ENCODE results near the gene TICAM1. TPM values are rescaled to one million over a fixed set of nuclear protein-coding genes. Genes with fewer than 3 reads are reported as not detected.
"Not testable (repeated sequence)": the region's sequence is repeated elsewhere in the genome, so short reads cannot be mapped to it uniquely, and the experiment has no call there.

The TICAM1 gene
- total RNA-seq, result 2.3 and 4.4 TPM in 2 replicates

GRCh38 chr19:4831304-4831978 lies at the start of gene TICAM1:
Gene TICAM1, minus strand, starts transcription at chr19:4831712. Its CDS starts 13,335 bp downstream, at chr19:4818377.
- DNase-seq (ENCODE audit: low read depth in 2 of 2), result peak; percentile 51 to 78

GRCh38 chr19:4879041-4879440 lies 47.5 kb upstream of the TICAM1 start:
- no peak for DNase-seq (ENCODE audit: low read depth in 2 of 2)

DNA sequence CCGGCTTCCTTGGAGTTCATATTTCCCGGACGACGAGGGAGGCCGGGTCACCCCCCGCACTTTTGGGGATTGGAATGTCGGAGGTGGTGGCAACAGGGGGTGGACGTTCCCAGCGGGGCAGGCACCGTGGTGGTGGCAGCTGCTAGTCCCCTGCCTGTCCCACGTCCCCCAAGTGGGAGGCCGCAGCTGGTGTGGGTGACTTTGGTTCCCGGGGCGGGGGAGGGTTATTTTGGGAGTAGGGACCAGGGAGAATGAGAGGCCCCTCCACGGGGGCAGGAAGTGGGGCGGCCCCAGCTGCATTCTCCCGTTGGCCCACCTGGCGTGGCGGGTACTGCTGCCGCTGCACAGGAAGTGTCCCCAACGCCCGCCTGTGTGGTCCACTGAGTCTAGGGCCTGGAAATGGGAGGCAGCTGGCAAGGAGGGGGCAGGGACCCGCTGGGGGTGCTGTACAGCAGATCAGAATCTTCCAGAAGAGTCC lies 47.0 kb upstream of the TICAM1 start:
- no peak for DNase-seq (ENCODE audit: low read depth in 2 of 2)

DNA sequence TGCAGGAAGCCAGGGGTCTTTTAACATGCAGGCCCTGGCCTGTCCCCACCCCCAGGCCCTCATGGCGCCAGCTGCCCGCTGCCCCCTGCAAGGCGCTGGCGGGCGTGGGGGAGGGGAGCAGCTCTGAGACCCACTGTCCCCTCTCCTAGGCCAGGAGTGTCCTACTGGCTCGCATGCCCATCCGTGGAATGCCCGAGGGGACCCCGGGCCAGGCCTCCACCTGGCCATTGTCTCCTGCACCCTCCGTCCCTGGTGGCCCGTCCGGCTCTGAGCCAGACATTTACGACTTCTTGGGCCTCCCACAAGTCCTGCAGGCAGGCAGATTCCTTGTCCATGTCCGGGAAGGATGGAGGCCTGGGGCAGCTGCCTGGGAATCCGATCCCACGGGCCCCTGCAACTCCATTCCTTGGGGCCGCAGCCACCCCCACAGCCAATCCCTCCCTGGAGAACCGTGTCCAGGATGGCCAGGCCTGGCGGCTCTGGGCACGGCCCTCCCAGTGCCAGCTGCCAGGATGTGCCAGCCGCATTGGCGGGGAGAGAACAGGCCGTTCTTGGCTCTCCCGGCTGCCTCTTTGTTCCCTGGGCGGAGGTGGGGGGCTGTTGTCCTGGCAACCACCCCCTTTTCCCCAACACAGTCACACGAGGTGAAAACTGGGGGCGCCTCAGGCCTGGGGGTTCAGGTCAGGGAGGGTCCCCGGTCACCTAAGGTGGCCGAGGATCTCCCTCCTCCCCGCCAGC lies 46.4 kb upstream of the TICAM1 start:
- no peak for DNase-seq (ENCODE audit: low read depth in 2 of 2)

DNA sequence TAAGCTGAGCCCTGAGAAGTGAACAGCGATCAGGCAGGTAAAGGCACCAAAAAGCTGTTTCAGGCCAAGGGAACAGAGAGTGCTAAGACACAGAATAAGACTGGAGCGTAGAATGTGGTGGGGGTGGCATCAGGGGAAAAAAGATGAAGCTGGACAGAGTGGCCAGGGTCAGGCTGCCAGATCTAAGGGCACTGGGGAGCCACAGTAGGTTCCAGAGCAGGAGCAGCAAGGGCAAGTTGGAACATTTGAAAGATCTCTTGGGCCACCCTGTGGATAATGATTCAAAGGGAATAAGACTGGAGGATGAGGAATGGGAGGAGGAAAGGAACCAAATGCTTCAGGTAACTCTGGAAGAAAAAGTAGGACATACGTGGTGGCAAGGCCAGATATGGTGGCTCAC lies 42.4 kb upstream of the TICAM1 start:
- DNase-seq (ENCODE audit: low read depth in 2 of 2), result no peak

DNA sequence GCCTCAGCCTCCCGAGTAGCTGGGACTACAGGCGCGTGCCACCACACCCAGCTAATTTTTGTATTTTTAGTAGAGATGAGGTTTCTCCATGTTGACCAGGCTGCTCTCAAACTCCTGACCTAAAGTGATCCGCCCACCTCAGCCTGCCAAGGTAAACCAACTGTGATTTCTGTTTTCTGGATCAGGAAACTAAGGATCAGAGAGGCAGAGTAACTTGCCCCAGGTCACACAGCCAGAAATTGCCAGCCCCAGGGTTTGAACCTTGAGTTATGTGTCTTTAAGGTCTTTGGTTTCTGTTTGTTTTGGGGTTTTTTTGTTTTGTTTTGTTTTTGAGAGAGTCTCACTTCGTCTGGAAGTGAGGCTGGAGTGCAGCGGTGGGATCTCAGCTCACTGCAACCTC lies 40.2 kb upstream of the TICAM1 start:
- DNase-seq (ENCODE audit: low read depth in 2 of 2), result no peak

- DNase-seq (ENCODE audit: low read depth in 2 of 2), result peak in 1 of 2 donors; percentile 80
Observed at GRCh38 chr19:4870025-4870700, 38.7 kb upstream of the TICAM1 start.

DNA sequence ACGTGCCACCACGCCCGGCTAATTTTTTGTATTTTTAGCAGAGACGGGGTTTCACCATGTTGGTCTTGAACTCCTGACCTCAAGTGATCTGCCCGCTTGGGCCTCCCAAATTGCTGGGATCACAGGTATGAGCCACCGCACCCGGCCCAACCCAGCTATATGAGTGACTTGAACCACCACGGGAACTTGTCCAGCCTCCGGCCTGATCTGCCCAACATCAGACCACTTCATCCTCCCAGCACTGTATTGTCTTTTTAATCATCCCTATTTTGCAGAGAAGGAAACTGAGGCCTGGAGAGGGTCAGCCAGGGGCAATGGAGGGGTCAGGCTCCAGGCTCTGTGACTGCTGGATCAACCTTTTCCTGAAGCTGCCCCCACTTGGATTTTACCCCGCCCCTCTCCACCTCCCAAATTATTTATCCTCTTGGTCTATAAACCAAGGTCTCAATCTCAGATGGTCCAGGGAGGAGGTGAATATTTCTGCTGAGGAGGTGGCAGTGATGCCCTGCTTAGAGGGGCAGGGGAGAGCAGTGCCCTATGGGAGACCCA lies 36.8 kb upstream of the TICAM1 start:
- DNase-seq (ENCODE audit: low read depth in 2 of 2), result no peak

DNA sequence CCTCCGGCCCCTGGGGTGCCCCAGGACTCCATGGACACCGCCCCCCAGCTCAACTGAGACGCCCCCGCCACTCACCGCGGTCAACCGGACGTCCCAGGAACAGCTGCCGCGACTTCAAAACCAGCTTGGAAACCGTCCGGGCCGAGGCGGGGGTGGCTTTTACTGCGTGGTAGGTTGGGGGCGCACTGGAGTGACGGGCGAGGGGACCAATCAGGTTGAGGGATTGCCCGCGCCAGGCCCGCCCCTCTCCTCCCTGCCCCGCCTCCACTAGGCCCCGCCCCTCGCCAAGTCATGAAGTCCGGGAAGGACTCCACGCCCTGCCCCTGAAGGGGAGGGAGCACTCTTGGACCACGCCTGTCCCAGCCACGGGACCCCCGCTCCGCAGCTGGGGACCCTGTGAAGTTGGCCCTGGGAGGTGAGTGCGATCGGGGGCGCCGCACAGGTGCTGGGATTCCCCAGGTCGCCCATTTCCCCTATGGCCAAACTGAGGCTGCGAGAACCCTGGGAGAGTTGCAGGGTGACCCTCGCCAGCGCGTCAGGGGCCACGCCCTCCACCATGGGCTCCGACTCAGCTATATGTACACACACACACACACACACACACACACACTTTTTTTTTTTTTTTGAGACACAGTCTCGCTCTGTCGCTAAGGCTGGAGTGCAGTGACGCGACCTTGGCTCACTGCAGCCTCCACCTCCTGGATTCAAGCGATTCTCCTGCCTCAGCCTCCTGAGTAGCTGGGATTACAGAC lies 36.2 kb upstream of the TICAM1 start, which contains the start of gene PLIN3:
TSS of gene PLIN3 (minus strand) at position 134 of the 752 bp plus-strand sequence. CDS start 6,273 bp downstream, outside the sequence.
- peak; percentile 81 to 97 for DNase-seq (ENCODE audit: low read depth in 2 of 2)

- DNase-seq (ENCODE audit: low read depth in 2 of 2), result peak in 1 of 2 donors; percentile 57
Observed at GRCh38 chr19:4866595-4867424, 35.3 kb upstream of the TICAM1 start.

DNA sequence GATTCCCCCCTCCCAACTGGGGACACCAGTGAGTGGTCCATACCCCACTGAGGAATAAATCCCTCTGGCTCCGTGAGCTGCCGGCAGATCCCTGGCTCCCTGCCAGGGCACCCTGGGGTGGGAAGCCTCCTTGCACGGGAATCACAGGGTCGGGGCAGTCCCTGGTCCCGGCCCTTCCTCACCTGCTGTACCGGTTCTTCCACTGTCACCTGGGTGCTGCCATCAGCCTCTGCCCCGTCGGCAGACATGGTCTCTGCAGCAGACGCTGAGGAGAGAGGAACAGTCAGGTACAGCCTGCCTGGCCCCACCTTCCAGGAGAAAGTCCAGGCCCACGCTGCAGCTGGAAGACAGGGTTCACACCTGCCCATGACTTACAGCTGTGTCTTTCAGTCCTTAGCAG lies 29.6 kb upstream of the TICAM1 start:
- no peak for DNase-seq (ENCODE audit: low read depth in 2 of 2)

DNA sequence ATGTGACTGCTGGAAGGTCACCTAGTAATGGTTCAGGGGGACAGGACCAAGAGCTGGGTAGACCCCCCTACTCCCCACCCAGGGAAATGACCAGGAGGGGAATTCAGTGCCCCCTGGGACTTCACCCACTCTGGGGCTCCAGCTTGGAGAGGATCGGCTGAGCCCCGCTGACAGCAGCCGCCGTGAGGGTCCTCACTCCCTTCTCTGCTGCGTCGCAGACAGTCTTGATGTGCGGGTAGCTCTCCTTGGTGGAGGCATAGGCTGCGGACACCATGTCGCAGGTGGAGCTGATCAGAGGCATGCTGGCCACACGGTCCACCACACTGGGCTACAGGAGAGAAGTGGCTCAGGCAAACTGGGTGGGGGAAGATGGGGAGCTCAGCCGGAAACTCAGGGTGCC lies 28.2 kb upstream of the TICAM1 start:
- DNase-seq (ENCODE audit: low read depth in 2 of 2), result no peak

DNA sequence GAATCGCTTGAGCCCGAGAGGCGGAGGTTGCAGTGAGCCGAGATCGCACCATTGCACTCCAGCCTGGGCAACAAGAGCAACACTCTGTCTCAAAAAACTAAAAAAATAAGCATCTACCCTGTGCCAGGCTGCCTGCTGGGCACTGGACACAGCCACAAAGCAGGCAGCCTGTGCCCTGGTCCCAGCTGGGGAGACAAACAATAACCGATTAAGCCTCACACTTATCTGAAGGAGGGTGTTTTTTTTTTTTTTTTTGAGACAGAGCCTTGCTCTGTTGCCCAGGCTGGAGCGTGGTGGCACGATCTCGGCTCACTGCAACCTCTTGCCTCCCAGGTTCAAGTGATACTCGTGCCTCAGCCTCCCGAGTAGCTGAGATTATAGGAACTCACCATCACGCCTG lies 25.0 kb upstream of the TICAM1 start:
- not testable (repeated sequence) for DNase-seq (ENCODE audit: low read depth in 2 of 2)

- not testable (repeated sequence) for DNase-seq (ENCODE audit: low read depth in 2 of 2)
Observed at GRCh38 chr19:4853506-4853905, 22.0 kb upstream of the TICAM1 start.

DNA sequence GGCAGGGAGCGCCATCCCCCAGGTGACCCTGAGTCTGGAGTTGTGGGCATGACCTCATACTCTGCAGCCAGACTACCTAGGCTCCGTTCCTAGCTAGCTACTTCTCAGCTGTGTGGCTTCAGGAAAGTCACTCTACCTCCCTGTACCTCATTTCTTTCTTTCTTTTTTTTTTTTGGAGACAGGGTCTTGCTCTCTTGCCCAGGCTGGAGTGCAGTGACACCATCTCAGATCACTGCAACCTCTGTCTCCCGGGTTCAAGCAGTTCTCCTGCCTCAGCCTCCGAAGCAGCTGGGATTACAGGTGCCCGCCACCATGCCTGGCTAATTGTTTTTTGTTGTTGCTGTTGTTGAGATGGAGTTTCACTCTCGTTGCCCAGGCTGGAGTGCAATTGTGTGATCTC lies 21.0 kb upstream of the TICAM1 start:
- no peak for DNase-seq (ENCODE audit: low read depth in 2 of 2)

DNA sequence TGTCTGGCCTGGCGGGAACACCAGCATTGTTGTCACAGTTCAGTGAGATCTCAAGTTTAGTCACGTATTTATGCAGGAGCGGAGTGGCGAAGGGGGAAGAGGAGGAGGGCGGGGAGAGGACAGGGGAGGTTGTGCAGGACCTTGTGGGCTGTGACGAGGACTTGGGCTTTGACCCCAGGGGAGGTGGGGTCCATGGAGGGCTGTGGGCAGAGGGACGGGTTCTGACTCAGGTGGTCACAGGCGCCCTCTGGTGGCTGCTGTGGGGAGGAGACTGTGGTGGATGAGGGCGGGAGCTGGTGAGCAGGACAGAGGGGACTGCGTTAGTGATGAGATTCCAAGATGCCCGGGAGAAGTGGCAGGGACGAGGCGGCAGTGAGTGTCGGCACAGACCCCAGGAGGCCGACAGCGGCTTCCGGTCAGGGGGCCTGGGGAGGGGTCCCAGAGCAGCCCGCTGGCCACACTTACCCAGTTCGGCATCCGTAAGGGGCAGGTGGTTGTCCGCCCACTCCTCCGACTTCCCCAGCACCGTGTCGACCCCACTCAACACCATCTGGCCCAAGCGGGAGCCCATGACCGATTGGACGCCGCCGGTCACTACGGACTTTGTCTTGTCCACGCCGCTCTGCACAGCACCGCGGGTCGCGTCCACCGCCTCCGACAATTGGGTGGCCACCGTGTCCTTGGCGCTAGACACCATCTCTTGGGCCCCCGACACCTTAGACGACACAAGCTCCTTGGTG lies 20.2 kb upstream of the TICAM1 start:
- DNase-seq (ENCODE audit: low read depth in 2 of 2), result peak; percentile 31 to 64

DNA sequence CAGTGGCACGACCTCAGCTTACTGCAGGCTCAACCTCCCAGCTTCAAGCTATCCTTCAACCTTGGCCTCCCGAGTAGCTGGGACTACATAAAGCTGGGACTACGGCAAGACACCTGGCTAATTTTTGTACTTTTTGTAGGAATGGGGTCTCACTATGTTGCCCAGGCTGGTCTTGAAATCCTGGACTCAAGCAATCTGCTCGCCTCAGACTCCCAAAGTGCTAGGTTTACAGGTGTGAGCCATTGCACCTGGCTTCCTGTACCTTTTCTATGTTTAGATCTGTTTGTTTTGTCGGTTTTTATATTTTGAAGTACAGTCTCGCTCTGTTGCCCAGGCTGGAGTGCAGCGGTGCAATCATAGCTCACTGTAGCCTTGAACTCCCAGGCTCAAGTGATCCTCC lies 17.5 kb upstream of the TICAM1 start:
- DNase-seq (ENCODE audit: low read depth in 2 of 2), result no peak

- no peak for DNase-seq (ENCODE audit: low read depth in 2 of 2)
Observed at GRCh38 chr19:4847190-4847973, 15.9 kb upstream of the TICAM1 start.

- not testable (repeated sequence) for DNase-seq (ENCODE audit: low read depth in 2 of 2)
Observed at GRCh38 chr19:4845975-4846374, 14.5 kb upstream of the TICAM1 start.

All from dermis microvascular lymphatic vessel endothelial cell (primary cell).